ENCODE measurements around the gene RFC4. TPM values are rescaled to one million over a fixed set of nuclear protein-coding genes. Genes with fewer than 3 reads are reported as not detected.
A peak's percentile ranks its signal among the peaks of the same experiment; 100 is the strongest.
"Not testable (repeated sequence)": the region's sequence is repeated elsewhere in the genome, so short reads cannot be mapped to it uniquely, and the experiment has no call there.

Gene RFC4
- total RNA-seq, 1 donor from 2014 or later: 18.7 TPM

GRCh38 chr3:186824430-186825139, 18.3 kb upstream of the RFC4 start:
- no peak for DNase-seq

DNA sequence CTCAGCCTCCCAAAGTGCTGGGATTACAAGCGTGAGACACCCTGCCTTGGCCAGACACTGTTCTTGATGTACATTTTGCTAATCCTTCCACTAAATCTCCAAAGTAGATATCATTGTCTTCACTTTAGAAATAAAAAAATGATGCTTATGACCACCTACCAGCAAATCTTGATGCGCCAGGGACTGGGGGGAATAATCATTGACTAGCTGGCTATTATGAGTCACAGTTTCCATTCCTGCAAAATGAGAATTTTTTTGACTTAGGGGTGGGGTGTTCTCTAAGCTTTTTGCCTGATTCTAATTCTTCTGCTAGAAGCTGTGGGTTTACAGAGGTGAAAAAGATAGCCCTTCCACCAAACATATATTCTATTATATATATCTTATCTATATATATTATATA, 17.1 kb upstream of the RFC4 start:
- DNase-seq: no peak

DNA sequence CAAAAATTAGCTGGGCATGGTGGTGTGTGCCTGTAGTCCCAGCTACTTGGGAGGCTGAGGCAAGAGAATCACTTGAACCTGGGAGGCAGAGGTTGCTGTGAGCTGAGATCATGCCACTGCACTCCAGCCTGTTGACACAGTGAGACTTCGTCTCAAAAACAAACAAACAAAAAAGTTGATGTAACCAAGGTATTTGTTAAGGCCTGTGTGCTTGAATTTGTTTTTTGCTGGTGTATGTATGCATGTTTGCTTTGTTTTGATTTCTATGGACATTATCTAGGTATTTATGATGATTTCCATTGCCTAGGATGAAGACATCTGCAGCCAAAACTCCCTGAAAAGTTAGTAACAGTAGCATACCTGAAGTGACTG, 16.1 kb upstream of the RFC4 start:
- DNase-seq: not testable (repeated sequence)

- DNase-seq: no peak
Observed at GRCh38 chr3:186821429-186822387, 15.4 kb upstream of the RFC4 start.

GRCh38 chr3:186818956-186819355, 12.7 kb upstream of the RFC4 start:
- DNase-seq: no peak

DNA sequence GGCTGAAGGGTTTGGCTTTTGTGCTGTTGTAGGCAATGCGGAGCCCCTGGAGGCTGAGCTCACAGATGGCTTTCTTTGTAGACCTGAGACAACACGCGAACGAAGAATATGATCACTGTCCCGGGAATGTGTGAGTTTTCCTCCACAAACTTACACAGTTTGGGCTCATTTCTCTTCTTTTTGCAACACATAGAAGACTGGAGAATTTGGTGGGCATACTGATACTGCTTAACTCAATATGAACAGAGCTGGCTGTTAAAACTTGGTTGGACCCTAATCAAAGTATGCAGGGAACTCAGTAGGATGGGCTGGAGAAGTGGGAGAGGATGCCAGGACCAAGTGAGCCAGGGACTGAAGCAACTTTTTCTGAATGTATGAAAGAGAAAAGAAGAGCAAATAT, 12.2 kb upstream of the RFC4 start:
- DNase-seq: no peak

DNA sequence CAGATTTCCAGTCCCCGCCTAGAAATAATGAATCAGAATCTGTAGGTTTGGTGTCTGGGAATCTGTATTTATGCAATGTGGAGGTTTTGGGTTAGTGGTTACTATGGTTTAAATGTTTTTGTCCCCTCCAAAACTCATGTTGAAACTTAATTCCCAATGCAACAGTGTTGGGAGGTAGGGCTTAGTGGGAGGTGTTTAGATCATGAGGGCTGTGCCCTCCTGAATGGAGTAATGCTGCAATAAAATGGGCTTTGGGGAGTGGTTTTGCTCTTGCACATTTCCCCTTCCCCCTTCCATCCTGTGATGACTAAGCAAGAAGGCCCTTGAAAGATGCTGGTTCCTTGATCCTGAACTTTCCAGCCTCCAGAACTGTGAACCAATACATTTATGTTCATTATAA, 9.2 kb upstream of the RFC4 start:
- DNase-seq: no peak

DNA sequence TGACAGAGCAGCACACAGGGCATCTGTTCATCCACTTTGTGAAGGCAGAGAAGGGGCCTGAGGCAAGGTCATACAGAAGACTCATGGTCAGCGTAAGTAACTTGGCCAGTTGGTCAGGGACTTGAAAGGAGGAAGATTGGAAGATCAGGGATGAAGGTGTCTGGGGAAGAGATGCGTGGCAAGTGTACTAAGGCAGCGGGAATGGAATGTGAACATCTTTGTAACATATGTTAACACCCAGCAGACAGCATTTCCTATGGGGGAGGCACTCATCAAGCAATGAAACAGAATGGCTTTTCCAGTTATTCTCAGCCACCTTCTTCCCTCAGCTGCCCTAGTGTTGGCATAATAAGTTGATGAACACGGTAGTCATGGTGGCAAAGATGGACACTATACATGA, 7.8 kb upstream of the RFC4 start:
- DNase-seq: peak; percentile 22

GRCh38 chr3:186811313-186811712, 5.0 kb upstream of the RFC4 start:
- not testable (repeated sequence) for DNase-seq

GRCh38 chr3:186810336-186810996, 4.2 kb upstream of the RFC4 start:
- no peak for DNase-seq

DNA sequence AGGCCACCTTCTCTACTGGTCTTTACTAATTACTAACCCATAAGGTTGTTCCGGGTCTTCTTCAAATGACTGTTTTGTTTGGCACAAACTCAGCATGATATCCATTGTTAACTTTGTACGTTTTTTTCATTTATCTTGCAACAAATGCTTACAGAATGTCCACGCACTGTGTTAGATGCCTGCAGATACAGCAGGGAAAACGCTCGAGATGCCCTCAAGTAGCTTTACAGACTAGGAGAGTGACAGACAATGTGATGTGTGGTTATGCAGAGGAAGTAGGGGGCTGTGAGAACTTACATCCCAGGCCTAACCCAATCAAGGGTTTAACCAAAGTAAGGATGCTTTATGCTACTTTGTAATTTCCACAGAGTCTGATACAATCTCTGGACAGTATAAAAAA, 949 bp upstream of the RFC4 start:
- DNase-seq: no peak

GRCh38 chr3:186803447-186803846, 2.8 kb downstream of the RFC4 start:
- not testable (repeated sequence) for DNase-seq

GRCh38 chr3:186802701-186803100, 3.6 kb downstream of the RFC4 start:
- no peak for DNase-seq

DNA sequence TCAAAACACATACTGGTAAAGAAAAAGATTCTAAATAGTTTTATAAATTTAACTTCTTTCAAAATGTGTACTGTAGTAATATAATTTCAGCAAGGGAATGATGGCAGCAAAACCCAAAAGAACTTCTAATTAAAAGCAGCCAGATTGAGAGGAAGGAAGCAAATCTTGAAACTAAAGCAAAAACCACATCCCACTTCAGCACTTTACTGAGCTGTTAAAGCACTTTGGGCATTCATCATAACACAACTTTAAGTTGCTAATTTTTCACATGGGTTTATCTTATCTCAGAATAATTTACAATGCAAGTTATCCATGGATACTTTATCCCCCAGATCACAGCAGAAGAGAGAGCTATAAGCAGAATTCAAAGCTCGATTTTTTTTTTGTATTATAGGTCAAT, 6.0 kb downstream of the RFC4 start:
- DNase-seq: no peak

GRCh38 chr3:186798239-186798874, 7.9 kb downstream of the RFC4 start:
- no peak for DNase-seq

DNA sequence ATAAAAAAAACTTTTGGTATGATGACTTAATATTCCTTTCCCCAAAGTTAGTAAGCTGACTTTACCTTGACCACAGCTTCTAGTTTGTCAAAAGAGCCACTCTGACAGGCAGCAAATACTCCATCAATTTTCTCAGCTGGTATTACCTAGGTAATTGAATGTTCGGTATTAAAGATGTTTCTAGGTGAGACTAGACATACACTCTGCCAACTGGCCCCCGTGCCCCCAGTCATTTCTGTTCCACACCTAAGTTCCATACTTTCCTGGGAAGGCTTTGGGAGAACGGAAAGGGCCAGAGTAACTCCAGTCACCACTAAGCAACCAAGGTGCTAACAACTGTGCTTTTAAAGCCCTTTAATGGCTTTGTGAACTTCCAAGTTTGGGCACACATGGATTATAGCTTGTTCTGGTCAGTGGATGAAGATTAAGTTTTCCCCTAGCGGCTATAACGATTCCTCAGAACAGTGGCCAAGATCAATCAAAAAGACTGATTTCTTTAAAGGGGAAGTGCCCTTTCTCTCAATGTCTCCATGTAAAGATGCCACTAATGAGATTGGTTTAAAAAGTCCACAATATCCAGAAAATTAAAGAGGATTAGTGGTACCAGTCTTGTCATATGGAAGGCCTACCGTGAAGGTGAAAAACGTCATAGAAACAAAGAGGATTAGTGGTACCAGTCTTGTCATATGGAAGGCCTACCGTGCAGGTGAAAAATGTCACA, 15.9 kb downstream of the RFC4 start:
- no peak for DNase-seq

GRCh38 chr3:186789554-186790260, 16.6 kb downstream of the RFC4 start:
- no peak for DNase-seq

GRCh38 chr3:186788482-186789370, 17.6 kb downstream of the RFC4 start:
- no peak for DNase-seq

DNA sequence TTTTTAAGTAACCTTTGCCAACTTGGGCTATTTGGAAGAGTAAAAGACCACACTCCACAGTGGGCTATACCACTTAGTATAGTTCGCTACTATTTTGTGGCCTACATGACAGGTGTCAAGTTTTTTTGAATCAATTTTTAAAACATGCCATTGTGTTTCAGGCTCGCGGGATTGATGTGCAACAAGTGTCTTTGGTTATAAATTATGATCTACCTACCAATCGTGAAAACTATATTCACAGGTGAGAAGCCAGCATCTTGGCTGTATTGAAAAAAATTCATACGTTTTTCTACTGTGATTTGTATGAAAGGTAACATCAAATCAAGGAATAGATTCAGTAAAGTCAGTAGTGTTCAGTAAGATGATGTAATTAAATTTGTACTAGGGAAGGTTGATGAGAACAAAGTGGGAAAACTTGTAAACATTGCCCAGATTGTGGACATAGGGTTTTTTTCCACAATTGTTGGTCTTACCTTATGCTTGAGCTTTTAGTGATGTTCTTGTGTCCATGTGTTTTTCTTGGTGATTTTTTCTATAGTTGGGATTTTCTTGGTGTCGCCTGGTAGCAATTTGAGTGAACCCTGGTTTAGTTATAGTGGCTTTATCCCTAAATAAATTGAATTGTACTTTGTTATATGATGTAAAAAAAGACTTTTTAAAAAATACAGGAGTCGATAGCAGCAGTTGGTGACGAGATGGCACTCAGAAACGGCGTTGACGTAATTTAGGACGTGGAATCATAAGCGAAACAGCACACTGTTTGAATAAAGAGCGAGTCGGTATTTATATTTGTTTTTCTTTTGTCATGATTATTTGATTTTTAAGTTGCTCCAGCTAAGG, 18.4 kb downstream of the RFC4 start:
- no peak for DNase-seq

Measured in skin of body (tissue), 2 donors.